ENCODE results near the gene ABCD3. TPM values are rescaled to one million over a fixed set of nuclear protein-coding genes. Genes with fewer than 3 reads are reported as not detected.

The ABCD3 gene
- total RNA-seq, 4 donors from 2014 or later = 31.3 to 46.6 (median 41.8) TPM

- H3K4me3 ChIP-seq (ENCODE audit: low read depth, poor library complexity, severe bottlenecking) = no peak overlapping the region
- intact Hi-C loops (cut with DNase I; ENCODE audit: low total_unique reads) = no loop called here
- no peak for DNase-seq (ENCODE audit: low spot score in 2 of 2)
- TF ChIP-seq CTCF (IDR thresholded peaks at IDR 0.05) = no peak
- WGBS, 2 donors = 66 to 81% methylated on average over 8 of the region's 8 CpGs
Observed at GRCh38 chr1:94552071-94552586, 133.9 kb downstream of the ABCD3 start.

GRCh38 chr1:94553323-94553730, 135.1 kb downstream of the ABCD3 start:
- H3K4me3 ChIP-seq (ENCODE audit: low read depth, poor library complexity, severe bottlenecking) = no peak overlapping the region
- intact Hi-C loops (cut with DNase I; ENCODE audit: low total_unique reads) = no loop called here
- DNase-seq (ENCODE audit: low spot score in 2 of 2) = no peak
- no peak for TF ChIP-seq POLR2A (IDR thresholded peaks at IDR 0.05)
- 41 to 43% methylated on average over 5 of the region's 5 CpGs for WGBS, 2 donors

DNA sequence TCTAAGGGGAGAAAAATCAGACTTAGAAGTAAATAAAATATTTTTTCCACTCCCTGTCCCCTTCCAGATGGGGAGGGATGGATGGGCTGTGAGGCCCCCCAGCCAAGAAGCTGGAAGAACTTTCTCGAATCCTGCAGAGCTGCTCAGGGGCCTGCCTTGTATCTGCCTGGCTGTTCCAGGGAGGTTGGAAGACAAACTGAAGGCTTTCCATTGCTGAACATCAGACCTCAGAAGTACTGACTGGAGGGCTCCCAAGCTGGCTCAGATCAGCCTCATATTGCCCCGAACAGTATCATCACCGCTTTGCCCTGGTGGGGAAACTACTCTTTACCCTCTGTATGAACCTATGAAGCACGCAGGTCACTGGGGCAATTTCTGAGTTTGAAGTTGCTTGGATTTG, 135.7 kb downstream of the ABCD3 start:
- intact Hi-C loops (cut with DNase I; ENCODE audit: low total_unique reads) = no loop called here
- TF ChIP-seq CTCF (IDR thresholded peaks at IDR 0.05) = no peak
- TF ChIP-seq POLR2A (IDR thresholded peaks at IDR 0.05) = no peak
- 87 to 93% methylated on average over 4 of the region's 4 CpGs for WGBS, 2 donors
- H3K4me3 ChIP-seq (ENCODE audit: low read depth, poor library complexity, severe bottlenecking) = no peak overlapping the region
- no peak for DNase-seq (ENCODE audit: low spot score in 2 of 2)

- H3K4me3 ChIP-seq (ENCODE audit: low read depth, poor library complexity, severe bottlenecking) = no peak overlapping the region
- TF ChIP-seq CTCF (IDR thresholded peaks at IDR 0.05) = no peak
- TF ChIP-seq POLR2A (IDR thresholded peaks at IDR 0.05) = no peak
- intact Hi-C loops (cut with DNase I; ENCODE audit: low total_unique reads) = no loop called here
- no peak for DNase-seq (ENCODE audit: low spot score in 2 of 2)
- 89 to 90% methylated on average over 5 of the region's 5 CpGs for WGBS, 2 donors
Observed at GRCh38 chr1:94554580-94554979, 136.4 kb downstream of the ABCD3 start.

DNA sequence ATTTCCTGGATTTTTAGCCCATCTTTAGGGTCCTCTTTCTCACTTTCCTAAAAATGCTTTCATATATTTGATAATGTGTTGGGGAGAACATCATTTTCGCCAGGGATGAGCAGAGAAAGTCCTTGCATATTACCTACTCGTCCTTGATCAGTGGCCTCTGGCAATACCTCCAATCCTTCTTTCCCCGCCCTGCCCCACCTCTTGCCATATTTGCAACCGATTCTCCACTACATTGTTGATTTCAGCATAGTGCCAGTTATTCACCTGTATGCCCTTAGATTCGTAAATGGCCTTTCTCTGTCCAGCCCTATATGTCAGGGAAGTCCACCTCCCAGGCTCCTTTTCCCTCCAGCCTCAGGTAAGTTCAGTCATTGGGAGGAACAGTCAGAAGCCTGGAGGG, 136.9 kb downstream of the ABCD3 start:
- no peak overlapping the region for H3K4me3 ChIP-seq (ENCODE audit: low read depth, poor library complexity, severe bottlenecking)
- WGBS, 2 donors = 84% methylated on average over 5 of the region's 5 CpGs
- no peak for TF ChIP-seq POLR2A (IDR thresholded peaks at IDR 0.05)
- no peak for TF ChIP-seq CTCF (IDR thresholded peaks at IDR 0.05)
- intact Hi-C loops (cut with DNase I; ENCODE audit: low total_unique reads) = no loop called here
- no peak for DNase-seq (ENCODE audit: low spot score in 2 of 2)

GRCh38 chr1:94559921-94560320, 141.7 kb downstream of the ABCD3 start:
- TF ChIP-seq POLR2A (IDR thresholded peaks at IDR 0.05) (no peak), CTCF (IDR thresholded peaks at IDR 0.05) (no peak)
- no peak overlapping the region for H3K4me3 ChIP-seq (ENCODE audit: low read depth, poor library complexity, severe bottlenecking)
- DNase-seq (ENCODE audit: low spot score in 2 of 2) = no peak
- intact Hi-C loops (cut with DNase I; ENCODE audit: low total_unique reads) = no loop called here
- WGBS, 2 donors = 83% methylated on average over 1 of the region's 1 CpG

Data from lower leg skin (tissue), 4 donors.